D721Med (cell line): ENCODE measurements around the gene MTPN.

Source experiments
- DNase-seq: peaks from one replicate; pipeline ENCODE4 v3.0.0; 2011; ENCODE audit warnings: low spot score; ENCODE audit not compliant: insufficient read length
- FAIRE-seq: peaks from 2 replicates; lab custom pipeline; 2011; peaks lifted over from hg19 to GRCh38; lab: Jason Lieb, UNC
- TF ChIP-seq, protein P1 (sequence below): IDR thresholded peaks from 2 replicates; pipeline ENCODE4 v1.5.1; 2012; ENCODE audit warnings: mild to moderate bottlenecking, control low read depth; ENCODE audit not compliant: insufficient read depth; ENCODE audit errors: missing control alignments

The MTPN gene

GRCh38 chr7:135933509-135934188 is 43.5 kb downstream of the MTPN start:
- no peak for FAIRE-seq
- TF ChIP-seq, protein P1, sequence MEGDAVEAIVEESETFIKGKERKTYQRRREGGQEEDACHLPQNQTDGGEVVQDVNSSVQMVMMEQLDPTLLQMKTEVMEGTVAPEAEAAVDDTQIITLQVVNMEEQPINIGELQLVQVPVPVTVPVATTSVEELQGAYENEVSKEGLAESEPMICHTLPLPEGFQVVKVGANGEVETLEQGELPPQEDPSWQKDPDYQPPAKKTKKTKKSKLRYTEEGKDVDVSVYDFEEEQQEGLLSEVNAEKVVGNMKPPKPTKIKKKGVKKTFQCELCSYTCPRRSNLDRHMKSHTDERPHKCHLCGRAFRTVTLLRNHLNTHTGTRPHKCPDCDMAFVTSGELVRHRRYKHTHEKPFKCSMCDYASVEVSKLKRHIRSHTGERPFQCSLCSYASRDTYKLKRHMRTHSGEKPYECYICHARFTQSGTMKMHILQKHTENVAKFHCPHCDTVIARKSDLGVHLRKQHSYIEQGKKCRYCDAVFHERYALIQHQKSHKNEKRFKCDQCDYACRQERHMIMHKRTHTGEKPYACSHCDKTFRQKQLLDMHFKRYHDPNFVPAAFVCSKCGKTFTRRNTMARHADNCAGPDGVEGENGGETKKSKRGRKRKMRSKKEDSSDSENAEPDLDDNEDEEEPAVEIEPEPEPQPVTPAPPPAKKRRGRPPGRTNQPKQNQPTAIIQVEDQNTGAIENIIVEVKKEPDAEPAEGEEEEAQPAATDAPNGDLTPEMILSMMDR: no peak
- no peak for DNase-seq

GRCh38 chr7:135932131-135932530 is 45.0 kb downstream of the MTPN start:
- TF ChIP-seq, protein P1: no peak
- DNase-seq (no peak), FAIRE-seq (no peak)

DNA sequence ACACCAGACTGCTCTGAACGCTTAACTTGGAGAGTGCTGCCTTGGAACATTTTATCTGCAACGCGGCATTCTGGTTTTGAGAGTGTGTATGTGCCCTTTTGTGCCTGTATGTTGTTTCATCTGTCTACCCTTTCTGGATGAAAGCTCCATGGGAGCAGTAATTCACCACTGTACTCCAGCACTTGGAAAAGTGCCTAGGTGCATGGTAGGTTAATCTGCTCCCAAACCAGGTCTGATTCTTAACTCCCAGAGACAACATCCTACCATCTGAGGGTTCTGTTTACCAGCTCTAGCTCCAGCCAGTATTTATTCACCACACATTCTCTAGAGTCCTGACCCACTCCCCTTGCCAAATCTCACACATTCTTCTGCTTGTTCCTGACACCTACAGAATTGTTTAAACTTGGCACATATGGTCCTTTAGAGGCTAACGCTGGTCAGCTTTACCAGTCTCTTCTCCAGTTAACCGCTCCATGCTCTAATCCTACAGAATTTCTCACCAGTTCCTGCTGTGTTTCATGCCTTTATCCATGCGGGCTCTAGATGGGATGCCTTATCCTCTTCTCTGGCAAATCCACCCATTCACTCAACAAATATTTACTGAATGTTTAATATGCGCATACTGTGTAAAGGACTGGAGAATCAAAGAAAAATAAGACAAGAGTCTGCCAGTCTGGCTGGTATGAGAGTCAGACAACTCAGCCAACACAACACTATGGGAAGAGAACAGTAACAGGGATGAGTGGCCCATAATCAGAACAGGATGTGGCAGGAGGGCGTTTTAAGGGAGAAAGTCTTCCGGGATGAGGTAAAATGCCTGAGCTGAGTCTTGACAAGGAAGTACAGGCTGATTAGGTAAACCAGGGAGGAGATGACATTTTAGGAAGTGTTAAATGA is 46.3 kb downstream of the MTPN start:
- DNase-seq (no peak), FAIRE-seq (no peak)
- TF ChIP-seq, protein P1: no peak

GRCh38 chr7:135929722-135930141 is 47.4 kb downstream of the MTPN start:
- no peak for DNase-seq
- TF ChIP-seq, protein P1: no peak
- no peak for FAIRE-seq

GRCh38 chr7:135929249-135929648 is 47.9 kb downstream of the MTPN start:
- no peak for FAIRE-seq
- DNase-seq: no peak
- TF ChIP-seq, protein P1: no peak

DNA sequence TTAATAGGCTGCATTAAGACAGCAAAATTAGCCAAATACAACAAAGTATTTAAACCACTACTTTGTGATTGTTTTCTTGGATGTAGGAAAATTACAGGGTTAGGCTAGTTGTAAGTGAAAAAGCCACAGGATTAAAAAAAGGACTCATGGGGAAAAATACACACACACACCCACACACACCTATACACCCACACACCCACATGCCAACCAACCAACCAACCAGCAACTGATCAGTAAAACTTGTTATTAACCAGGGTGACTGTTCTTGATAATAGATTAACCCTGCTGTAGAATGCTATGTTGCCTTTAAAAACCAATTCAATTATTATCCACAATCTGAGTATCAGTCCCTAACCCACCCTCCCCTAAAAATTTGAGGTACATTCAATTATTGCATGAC is 49.0 kb downstream of the MTPN start:
- TF ChIP-seq, protein P1: no peak
- DNase-seq (no peak), FAIRE-seq (no peak)
